Transverse colon (tissue), 4 donors: Measurements from ENCODE around the gene GOLGA8S.
"Not testable (repeated sequence)": the region's sequence is repeated elsewhere in the genome, so short reads cannot be mapped to it uniquely, and the experiment has no call there.

Experiments used
- EP300 ChIP-seq: sonication (generic); formaldehyde crosslinking; IDR thresholded peaks from one replicate; pipeline ENCODE4 v1.6.1; 2017; ENCODE audit warnings: antibody characterized with exemption, low read depth
- POLR2A ChIP-seq: fragments of 450-650 bp; IDR thresholded peaks from one replicate; pipeline ENCODE4 v1.6.1; 2016; ENCODE audit warnings: antibody characterized with exemption, mild to moderate bottlenecking, moderate library complexity
- POLR2AphosphoS5 ChIP-seq, 3 donors: sonication (generic); formaldehyde crosslinking; IDR thresholded peaks; one replicate each; pipeline ENCODE4 v1.6.1; 2016; ENCODE audit warnings: antibody characterized with exemption in 3 of 3
- TF ChIP-seq, protein P1 (sequence below), 5 experiments: fragments of 200-600 bp in 3 of 5; fragments of 450-650 bp in 2 of 5; sonication (generic) in 3 of 5; IDR thresholded peaks; 1 replicate in 2 of 5; 2 replicates in 3 of 5; pipeline ENCODE4 v1.5.1; 2016 to 2017; ENCODE audit warnings: antibody characterized with exemption in 5 of 5, inconsistent platforms in 3 of 5, mild to moderate bottlenecking in 2 of 5, moderate library complexity in 1 of 5

GRCh38 chr15:23399207-23399606 is 44.7 kb downstream of the GOLGA8S start:
- not testable (repeated sequence) for TF ChIP-seq POLR2A; POLR2AphosphoS5 (IDR thresholded peaks at IDR 0.05); EP300
- TF ChIP-seq, protein P1, sequence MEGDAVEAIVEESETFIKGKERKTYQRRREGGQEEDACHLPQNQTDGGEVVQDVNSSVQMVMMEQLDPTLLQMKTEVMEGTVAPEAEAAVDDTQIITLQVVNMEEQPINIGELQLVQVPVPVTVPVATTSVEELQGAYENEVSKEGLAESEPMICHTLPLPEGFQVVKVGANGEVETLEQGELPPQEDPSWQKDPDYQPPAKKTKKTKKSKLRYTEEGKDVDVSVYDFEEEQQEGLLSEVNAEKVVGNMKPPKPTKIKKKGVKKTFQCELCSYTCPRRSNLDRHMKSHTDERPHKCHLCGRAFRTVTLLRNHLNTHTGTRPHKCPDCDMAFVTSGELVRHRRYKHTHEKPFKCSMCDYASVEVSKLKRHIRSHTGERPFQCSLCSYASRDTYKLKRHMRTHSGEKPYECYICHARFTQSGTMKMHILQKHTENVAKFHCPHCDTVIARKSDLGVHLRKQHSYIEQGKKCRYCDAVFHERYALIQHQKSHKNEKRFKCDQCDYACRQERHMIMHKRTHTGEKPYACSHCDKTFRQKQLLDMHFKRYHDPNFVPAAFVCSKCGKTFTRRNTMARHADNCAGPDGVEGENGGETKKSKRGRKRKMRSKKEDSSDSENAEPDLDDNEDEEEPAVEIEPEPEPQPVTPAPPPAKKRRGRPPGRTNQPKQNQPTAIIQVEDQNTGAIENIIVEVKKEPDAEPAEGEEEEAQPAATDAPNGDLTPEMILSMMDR (IDR thresholded peaks at IDR 0.05): not testable (repeated sequence)
